HepG2 (cell line): Measurements from ENCODE around the gene CACNA1C. TPM values are rescaled to one million over a fixed set of nuclear protein-coding genes. Genes with fewer than 3 reads are reported as not detected.
A peak's percentile ranks its signal among the peaks of the same experiment; 100 is the strongest.

Experiments
- ATAC-seq: fragments of 200-7000 bp; cut with Tn5 transposase; 3 replicates; pipeline ENCODE4 v1.9.1; 2020; ENCODE audit warnings: mild to moderate bottlenecking, moderate library complexity
- BruUV-seq: library from RNA; stranded (reverse); fragments of 400-500 nt; replicated peaks from 2 replicates; lab custom pipeline; 2021; lab: Mats Ljungman, UMichigan
- CTCF ChIA-PET: fragments of 300-600 bp; formaldehyde crosslinking; extraction: SDS; loops from one replicate; lab custom pipeline; 2021; ENCODE audit warnings: low total read pairs, inconsistent platforms, low intra/inter-chr PET ratio; lab: Yijun Ruan, JAX
- POLR2A ChIA-PET: fragments of 350-600 bp; sonication (Branson Sonifier 250); formaldehyde crosslinking; loops from one replicate; lab custom pipeline; 2020; ENCODE audit warnings: antibody characterized with exemption, inconsistent platforms; lab: Yijun Ruan, JAX
- DNase-seq: peaks from one replicate; pipeline ENCODE4 v3.0.0-alpha.2; 2015; ENCODE audit warnings: low spot score
- FAIRE-seq: peaks from 3 replicates; lab custom pipeline; 2011; peaks lifted over from hg19 to GRCh38; lab: Jason Lieb, UNC
- H2AFZ ChIP-seq: one replicate; pipeline ENCODE4 v1.6.1; 2011; ENCODE audit warnings: low read length, inconsistent platforms
- H3K27ac ChIP-seq: fragments of 300-600 bp; 3 replicates; pipeline ENCODE4 v1.8.0; 2011; ENCODE audit warnings: mixed run types, mild to moderate bottlenecking, mixed read lengths, low read length, inconsistent platforms; ENCODE audit not compliant: insufficient read depth; ENCODE audit errors: extremely low read length
- H3K27me3 ChIP-seq, 2 experiments: fragments of 200-600 bp in 1 of 2; 2 replicates in 1 of 2; 3 replicates in 1 of 2; pipeline versions ENCODE4 v1.6.0 to v1.8.0; 2011; ENCODE audit warnings: low read length in 2 of 2, mild to moderate bottlenecking in 2 of 2, moderate library complexity in 2 of 2, inconsistent platforms in 1 of 2; ENCODE audit not compliant: insufficient read depth in 2 of 2, control insufficient read depth in 1 of 2
- H3K36me3 ChIP-seq, 2 experiments: fragments of 200-600 bp in 1 of 2; replicated peaks in 1 of 2; 2 replicates in 1 of 2; 3 replicates in 1 of 2; pipeline versions ENCODE4 v1.5.1 to v1.8.0; 2011; ENCODE audit warnings: low read length in 2 of 2, inconsistent platforms in 1 of 2; ENCODE audit not compliant: insufficient read depth in 2 of 2, control insufficient read depth in 1 of 2
- H3K4me1 ChIP-seq: 2 replicates; pipeline ENCODE4 v1.5.1; 2012; ENCODE audit warnings: low read length, inconsistent platforms; ENCODE audit not compliant: insufficient read depth
- H3K4me2 ChIP-seq: 2 replicates; pipeline ENCODE4 v1.6.0; 2011; ENCODE audit warnings: low read depth, low read length, inconsistent platforms
- H3K4me3 ChIP-seq, 3 experiments: fragments of 200-600 bp in 1 of 3; sonication (generic), shearing (Covaris generic) in 1 of 3; replicated peaks in 1 of 3; 2 replicates each; pipeline ENCODE4 v1.5.1; 2011 to 2016; ENCODE audit warnings: low read length in 3 of 3, inconsistent platforms in 2 of 3, low read depth in 2 of 3, mild to moderate bottlenecking in 2 of 3, control low read depth in 1 of 3, mixed read lengths in 1 of 3; ENCODE audit not compliant: insufficient read depth in 1 of 3
- H3K79me2 ChIP-seq: one replicate; pipeline ENCODE4 v1.6.1; 2011; ENCODE audit warnings: low read length, inconsistent platforms; ENCODE audit not compliant: insufficient read depth
- H3K9ac ChIP-seq: 2 replicates; pipeline ENCODE4 v1.6.0; 2011; ENCODE audit warnings: mild to moderate bottlenecking, low read depth, low read length, inconsistent platforms; ENCODE audit not compliant: insufficient read depth
- H3K9me3 ChIP-seq: 2 replicates; pipeline ENCODE4 v1.5.1; 2012; ENCODE audit warnings: mild to moderate bottlenecking, low read length
- H4K20me1 ChIP-seq: 2 replicates; pipeline ENCODE4 v1.6.0; 2011; ENCODE audit warnings: inconsistent platforms, mild to moderate bottlenecking, low read length, moderate library complexity; ENCODE audit not compliant: insufficient read depth
- BRD4 ChIP-seq: sonication (generic); formaldehyde crosslinking; IDR thresholded peaks from 2 replicates; pipeline ENCODE4 v1.4.0; 2020; ENCODE audit warnings: missing genetic modification reagents
- CAMTA2 ChIP-seq: sonication (generic); formaldehyde crosslinking; IDR thresholded peaks from 2 replicates; pipeline ENCODE4 v1.4.0; 2020; ENCODE audit warnings: mild to moderate bottlenecking, missing genetic modification reagents, borderline replicate concordance
- NFKB2 ChIP-seq: sonication (generic); formaldehyde crosslinking; IDR thresholded peaks from 2 replicates; pipeline ENCODE4 v1.4.0; 2020; ENCODE audit warnings: missing genetic modification reagents, borderline replicate concordance
- SAP130 ChIP-seq: IDR thresholded peaks from 2 replicates; pipeline ENCODE4 v1.6.1; 2016; ENCODE audit warnings: low read depth
- SMYD3 ChIP-seq: sonication (generic); formaldehyde crosslinking; IDR thresholded peaks from 2 replicates; pipeline ENCODE4 v1.8.1; 2023; ENCODE audit warnings: mild to moderate bottlenecking, missing genetic modification reagents
- ZBTB38 ChIP-seq: sonication (generic); formaldehyde crosslinking; IDR thresholded peaks from 2 replicates; pipeline ENCODE4 v1.5.1; 2020; ENCODE audit warnings: mild to moderate bottlenecking, missing genetic modification reagents
- ZNF143 ChIP-seq: sonication (generic); formaldehyde crosslinking; IDR thresholded peaks from 2 replicates; pipeline ENCODE4 v1.4.0; 2020; ENCODE audit warnings: missing genetic modification reagents
- ZNF550 ChIP-seq: sonication (generic); formaldehyde crosslinking; IDR thresholded peaks from 2 replicates; pipeline ENCODE4 v1.4.0; 2020; ENCODE audit warnings: mild to moderate bottlenecking, missing genetic modification reagents, borderline replicate concordance
- ZNF564 ChIP-seq: sonication (generic); formaldehyde crosslinking; IDR thresholded peaks from 2 replicates; pipeline ENCODE4 v1.8.1; 2023; ENCODE audit warnings: mild to moderate bottlenecking, missing genetic modification reagents
- ZNF629 ChIP-seq: sonication (generic); formaldehyde crosslinking; conservative IDR thresholded peaks from 2 replicates; pipeline ENCODE4 v1.5.0; 2020; ENCODE audit warnings: missing genetic modification reagents
- WGBS: methylation state at CpG from one replicate; pipeline ENCODE4 v1.1.6; 2017; ENCODE audit warnings: low lambda C conversion rate; 5-methylcytosine and 5-hydroxymethylcytosine counted together
- in situ Hi-C: cut with HindIII; loops from 2 replicates; pipeline ENCODE4 v1.10.0; 2017; ENCODE audit warnings: low pct_unique_long_range_greater_than_20kb; ENCODE audit not compliant: extremely low pct_ligation_motif_present
- intact Hi-C: fragments of 100-400 bp; cut with micrococcal nuclease; formaldehyde crosslinking; loops from one replicate; pipeline ENCODE4 v1.10.0; 2022; ENCODE audit not compliant: unreplicated experiment
- polyA plus RNA-seq, 8 experiments: library from polyadenylated mRNA; depleted of rRNA in 3 of 8; stranded (reverse) in 7 of 8; unstranded in 1 of 8; fragments of >200 nt; fragmentation: Illumina TruSeq in 4 of 8; extraction: Trizol in 4 of 8; gene quantifications; 2 replicates each; pipeline versions ENCODE4 v1.2.1 to v1.2.3, GENCODE V29; 2011 to 2016; ENCODE audit warnings: low read depth in 4 of 8, missing spikeins in 1 of 8, mixed read lengths in 1 of 8; ENCODE audit not compliant: insufficient read depth in 1 of 8
- total RNA-seq, 5 experiments: library from RNA; depleted of rRNA; stranded (reverse); fragments of >200 nt; fragmentation: Illumina TruSeq; extraction: Trizol; gene quantifications; 2 replicates each; pipeline ENCODE4 v1.2.3, GENCODE V29; 2016; ENCODE audit warnings: low read depth in 1 of 5
- TF ChIP-seq, protein P1 (sequence below): sonication (generic); formaldehyde crosslinking; IDR thresholded peaks from 2 replicates; pipeline ENCODE4 v1.4.0; 2020; ENCODE audit warnings: mild to moderate bottlenecking, low read depth, missing genetic modification reagents
- TF ChIP-seq, protein P2 (sequence below), 2 experiments: sonication (generic) in 1 of 2; formaldehyde crosslinking in 1 of 2; IDR thresholded peaks; 2 replicates each; pipeline versions ENCODE4 v1.4.0 to v1.6.1; 2016 to 2020; ENCODE audit warnings: borderline replicate concordance in 1 of 2, low read depth in 1 of 2, mild to moderate bottlenecking in 1 of 2, missing genetic modification reagents in 1 of 2

Gene CACNA1C
- total and polyA plus RNA-seq, 2 of the 13 experiments (the other 11 are each of a cell fraction or from before 2014, with no cell fraction given): not detected

DNA sequence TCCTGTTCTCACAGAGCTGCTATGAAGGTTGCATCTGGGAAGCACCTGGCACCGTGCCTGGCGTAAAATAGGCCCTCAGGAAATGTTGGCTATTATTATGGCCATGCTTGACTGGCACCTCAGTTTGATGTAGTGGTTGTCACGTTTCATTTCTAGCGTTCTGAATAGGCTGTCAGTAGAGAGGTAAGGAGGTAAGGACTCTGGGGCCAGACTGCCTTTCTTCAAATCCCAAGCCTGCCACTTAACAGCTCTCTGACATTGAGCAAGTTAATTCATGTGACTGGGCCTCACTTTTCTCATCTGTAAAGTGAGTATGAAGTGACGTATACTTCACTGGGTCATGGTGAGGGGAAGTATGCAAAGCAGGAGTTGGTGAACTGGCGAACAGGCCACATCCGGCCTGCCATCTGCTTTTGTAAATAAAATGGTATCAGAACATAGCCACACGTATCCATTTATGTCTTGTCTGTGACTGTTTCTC is 196.2 kb downstream of the CACNA1C start:
- 87% methylated on average over 8 of the region's 8 CpGs for WGBS
- intact Hi-C loops (no loop called here), in situ Hi-C loops (no loop called here)
- no peaks in the 10 kb centered on the region for H3K79me2 ChIP-seq
- peak overlapping the region in 1 of 3 experiments; percentile 47; a peak in 1 of 6 replicates for H3K4me3 ChIP-seq
- H3K9me3 ChIP-seq: no peaks in the 10 kb centered on the region
- no peak for ATAC-seq
- ChIA-PET CTCF (no interaction called here), POLR2A (no interaction called here)
- BruUV-seq: no TSS peak
- H3K9ac ChIP-seq: peak overlapping the region; percentile 52
- no peaks in the 10 kb centered on the region for H3K36me3 ChIP-seq
- H2AFZ ChIP-seq: peak overlapping the region; percentile 7
- no peak for DNase-seq
- peak; percentile 55; the same call in 1 of the 2 replicates for TF ChIP-seq ZNF629 (CRISPR knock-in tag)
- TF ChIP-seq ZNF564: no peak
- no peak for TF ChIP-seq NFKB2 (CRISPR knock-in tag)
- peak; percentile 9; the same call in 1 of the 2 replicates for TF ChIP-seq ZBTB38
- 0 out of 2 replicates have a peak, but pooled peaks have one; percentile 2 for TF ChIP-seq BRD4
- TF ChIP-seq SMYD3 (CRISPR knock-in tag): no peak
- TF ChIP-seq, protein P1, sequence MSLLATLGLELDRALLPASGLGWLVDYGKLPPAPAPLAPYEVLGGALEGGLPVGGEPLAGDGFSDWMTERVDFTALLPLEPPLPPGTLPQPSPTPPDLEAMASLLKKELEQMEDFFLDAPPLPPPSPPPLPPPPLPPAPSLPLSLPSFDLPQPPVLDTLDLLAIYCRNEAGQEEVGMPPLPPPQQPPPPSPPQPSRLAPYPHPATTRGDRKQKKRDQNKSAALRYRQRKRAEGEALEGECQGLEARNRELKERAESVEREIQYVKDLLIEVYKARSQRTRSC (CRISPR knock-in tag): no peak
- TF ChIP-seq ZNF550 (CRISPR knock-in tag): no peak
- TF ChIP-seq, all 625 proteins: peak for 3
- Histone ChIP-seq H3K27me3 (no peaks in the 10 kb centered on the region), H3K27ac (peak overlapping the region; percentile 74), H3K4me2 (peak overlapping the region; percentile 65), H4K20me1 (no peaks in the 10 kb centered on the region), H3K4me1 (peaks cover 91% of the 10 kb centered on the region)
- FAIRE-seq: no peak

DNA sequence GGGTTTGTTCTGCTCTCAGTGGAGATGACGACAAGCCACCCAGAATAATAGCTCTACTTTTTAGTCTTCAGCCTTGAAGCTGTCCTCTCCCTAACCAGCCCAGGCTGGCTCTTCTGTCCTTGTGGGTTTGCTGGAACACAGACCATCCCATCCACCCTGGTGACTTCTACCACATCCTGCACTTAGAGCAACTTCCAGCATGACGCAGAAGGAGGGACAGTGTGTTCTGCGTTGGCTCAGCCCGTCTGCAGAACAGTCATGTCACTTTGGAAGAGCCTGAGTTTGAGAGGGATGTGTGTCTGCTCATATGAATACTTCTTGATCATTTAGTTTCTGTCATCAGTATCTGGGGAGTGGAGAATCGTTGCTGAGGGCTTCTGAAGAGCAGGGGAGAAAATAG is 198.0 kb downstream of the CACNA1C start:
- ATAC-seq (no peak), FAIRE-seq (no peak), DNase-seq (no peak)
- H4K20me1 ChIP-seq: no peaks in the 10 kb centered on the region
- peaks cover 72% of the 10 kb centered on the region for H3K4me1 ChIP-seq
- ChIA-PET CTCF (no interaction called here), POLR2A (no interaction called here)
- H3K4me3 ChIP-seq: no peak overlapping the region
- 77% methylated on average over 5 of the region's 5 CpGs for WGBS
- H3K4me2 ChIP-seq: no peak overlapping the region
- no peaks in the 10 kb centered on the region for H3K36me3 ChIP-seq
- no peak overlapping the region for H3K9ac ChIP-seq
- no TSS peak for BruUV-seq
- H3K79me2 ChIP-seq: no peaks in the 10 kb centered on the region
- no peaks in the 10 kb centered on the region for H3K27me3 ChIP-seq
- H2AFZ ChIP-seq: peak overlapping the region; percentile 22
- intact Hi-C loops (no loop called here), in situ Hi-C loops (no loop called here)
- H3K9me3 ChIP-seq: peaks cover 4% of the 10 kb centered on the region
- 0 out of 2 replicates have a peak, but pooled peaks have one; percentile 4 for TF ChIP-seq SAP130 (CRISPR knock-in tag)
- TF ChIP-seq, protein P2, sequence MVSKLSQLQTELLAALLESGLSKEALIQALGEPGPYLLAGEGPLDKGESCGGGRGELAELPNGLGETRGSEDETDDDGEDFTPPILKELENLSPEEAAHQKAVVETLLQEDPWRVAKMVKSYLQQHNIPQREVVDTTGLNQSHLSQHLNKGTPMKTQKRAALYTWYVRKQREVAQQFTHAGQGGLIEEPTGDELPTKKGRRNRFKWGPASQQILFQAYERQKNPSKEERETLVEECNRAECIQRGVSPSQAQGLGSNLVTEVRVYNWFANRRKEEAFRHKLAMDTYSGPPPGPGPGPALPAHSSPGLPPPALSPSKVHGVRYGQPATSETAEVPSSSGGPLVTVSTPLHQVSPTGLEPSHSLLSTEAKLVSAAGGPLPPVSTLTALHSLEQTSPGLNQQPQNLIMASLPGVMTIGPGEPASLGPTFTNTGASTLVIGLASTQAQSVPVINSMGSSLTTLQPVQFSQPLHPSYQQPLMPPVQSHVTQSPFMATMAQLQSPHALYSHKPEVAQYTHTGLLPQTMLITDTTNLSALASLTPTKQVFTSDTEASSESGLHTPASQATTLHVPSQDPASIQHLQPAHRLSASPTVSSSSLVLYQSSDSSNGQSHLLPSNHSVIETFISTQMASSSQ (IDR thresholded peaks at IDR 0.05; ENCODE audit: low read depth): no peak
- TF ChIP-seq, protein P2 (CRISPR knock-in tag; IDR thresholded peaks at IDR 0.05; ENCODE audit: borderline replicate concordance): no peak
- no peak for TF ChIP-seq CAMTA2 (CRISPR knock-in tag)
- no peak for TF ChIP-seq ZNF143 (CRISPR knock-in tag)
- H3K27ac ChIP-seq: no peak overlapping the region
